ENCODE measurements around the gene MAP3K12. TPM values are rescaled to one million over a fixed set of nuclear protein-coding genes. Genes with fewer than 3 reads are reported as not detected.

The MAP3K12 gene
- total RNA-seq, 1 donor, result 4.6 TPM

Other genes with a start within 250 kb of the MAP3K12 start
- 1.0 TPM for gene ESPL1, start 231.2 kb downstream of the MAP3K12 start, total RNA-seq
- gene PFDN5, start 203.9 kb downstream of the MAP3K12 start, total RNA-seq, result 979 TPM
- 20.4 TPM for gene MYG1, start 199.8 kb downstream of the MAP3K12 start, total RNA-seq
- 13.2 TPM for gene AAAS, start 177.8 kb downstream of the MAP3K12 start, total RNA-seq
- not detected for gene SP7, start 163.1 kb downstream of the MAP3K12 start, total RNA-seq
- gene SP1, start 119.3 kb downstream of the MAP3K12 start, total RNA-seq, result 53.6 TPM
- gene AMHR2, start 75.6 kb downstream of the MAP3K12 start, total RNA-seq, result 0.52 TPM
- gene PRR13, start 57.7 kb downstream of the MAP3K12 start, total RNA-seq, result 104 TPM
- 511 TPM for gene PCBP2, start 47.4 kb downstream of the MAP3K12 start, total RNA-seq
- 9.4 TPM for gene TARBP2, start 1.8 kb upstream of the MAP3K12 start, total RNA-seq
- gene NPFF, start 8.0 kb upstream of the MAP3K12 start, total RNA-seq, result not detected
- gene ATF7, start 126.9 kb upstream of the MAP3K12 start, total RNA-seq, result 8.0 TPM
- gene ATP5MC2, start 176.6 kb upstream of the MAP3K12 start, total RNA-seq, result 149 TPM
- gene CALCOCO1, start 228.0 kb upstream of the MAP3K12 start, total RNA-seq, result 69.4 TPM

Data from mononuclear cell (primary cell).